ENCODE data around the gene MYBL2.

DNA sequence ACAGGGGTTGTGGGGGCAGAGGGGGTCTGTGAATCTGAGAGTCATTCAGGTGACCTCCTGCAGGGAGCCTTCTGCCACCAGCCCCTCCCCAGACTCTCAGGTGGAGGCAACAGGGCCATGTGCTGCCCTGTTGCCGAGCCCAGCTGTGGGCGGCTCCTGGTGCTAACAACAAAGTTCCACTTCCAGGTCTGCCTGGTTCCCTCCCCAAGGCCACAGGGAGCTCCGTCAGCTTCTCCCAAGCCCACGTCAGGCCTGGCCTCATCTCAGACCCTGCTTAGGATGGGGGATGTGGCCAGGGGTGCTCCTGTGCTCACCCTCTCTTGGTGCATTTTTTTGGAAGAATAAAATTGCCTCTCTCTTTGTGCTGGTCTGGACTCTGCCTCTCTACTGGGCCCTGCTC lies 49.2 kb downstream of the MYBL2 start:
- TF ChIP-seq, protein P1, sequence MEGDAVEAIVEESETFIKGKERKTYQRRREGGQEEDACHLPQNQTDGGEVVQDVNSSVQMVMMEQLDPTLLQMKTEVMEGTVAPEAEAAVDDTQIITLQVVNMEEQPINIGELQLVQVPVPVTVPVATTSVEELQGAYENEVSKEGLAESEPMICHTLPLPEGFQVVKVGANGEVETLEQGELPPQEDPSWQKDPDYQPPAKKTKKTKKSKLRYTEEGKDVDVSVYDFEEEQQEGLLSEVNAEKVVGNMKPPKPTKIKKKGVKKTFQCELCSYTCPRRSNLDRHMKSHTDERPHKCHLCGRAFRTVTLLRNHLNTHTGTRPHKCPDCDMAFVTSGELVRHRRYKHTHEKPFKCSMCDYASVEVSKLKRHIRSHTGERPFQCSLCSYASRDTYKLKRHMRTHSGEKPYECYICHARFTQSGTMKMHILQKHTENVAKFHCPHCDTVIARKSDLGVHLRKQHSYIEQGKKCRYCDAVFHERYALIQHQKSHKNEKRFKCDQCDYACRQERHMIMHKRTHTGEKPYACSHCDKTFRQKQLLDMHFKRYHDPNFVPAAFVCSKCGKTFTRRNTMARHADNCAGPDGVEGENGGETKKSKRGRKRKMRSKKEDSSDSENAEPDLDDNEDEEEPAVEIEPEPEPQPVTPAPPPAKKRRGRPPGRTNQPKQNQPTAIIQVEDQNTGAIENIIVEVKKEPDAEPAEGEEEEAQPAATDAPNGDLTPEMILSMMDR (IDR thresholded peaks at IDR 0.05) = no peak
- TF ChIP-seq POLR2A (IDR thresholded peaks at IDR 0.05) = no peak

All from Peyer's patch (tissue), 4 donors.